ENCODE results near the gene FAM234B.

FAM234B gene

DNA sequence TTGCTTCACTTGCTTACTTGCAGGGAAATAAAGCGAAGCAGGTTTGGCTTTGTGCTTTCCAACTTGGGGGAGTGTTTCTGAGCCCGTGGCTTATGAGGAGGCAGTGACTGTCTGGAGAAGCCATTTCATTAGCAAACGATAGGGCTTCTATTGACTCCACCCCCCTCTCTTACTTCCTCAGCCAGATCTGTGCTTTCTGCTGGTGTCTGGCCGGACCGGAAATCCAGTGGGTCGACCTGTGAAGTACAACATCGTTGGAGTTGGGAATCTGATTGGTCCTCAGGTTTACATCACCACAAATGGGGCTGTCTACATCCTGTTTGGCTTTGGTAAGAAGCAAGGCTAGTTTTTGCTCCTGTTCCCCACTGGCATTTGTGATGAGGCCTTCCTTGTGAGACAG is 22.3 kb downstream of the FAM234B start:
- Histone ChIP-seq H3K27me3 (ENCODE audit: control insufficient read depth in 1 of 2, insufficient read depth in 2 of 2, low read length in 2 of 2) (no peaks in the 10 kb centered on the region), H3K36me3 (ENCODE audit: insufficient read depth, low read length) (peaks cover 16% of the 10 kb centered on the region), H3K9me3 (ENCODE audit: low read length) (no peaks in the 10 kb centered on the region), H3K4me1 (ENCODE audit: insufficient read depth, low read length) (no peaks in the 10 kb centered on the region), H3K9ac (ENCODE audit: low read length) (no peak overlapping the region), H3K4me3 (ENCODE audit: low read depth in 1 of 2, low read length in 2 of 2) (no peak overlapping the region), H3K27ac (ENCODE audit: low read depth, low read length) (no peak overlapping the region)

DNA sequence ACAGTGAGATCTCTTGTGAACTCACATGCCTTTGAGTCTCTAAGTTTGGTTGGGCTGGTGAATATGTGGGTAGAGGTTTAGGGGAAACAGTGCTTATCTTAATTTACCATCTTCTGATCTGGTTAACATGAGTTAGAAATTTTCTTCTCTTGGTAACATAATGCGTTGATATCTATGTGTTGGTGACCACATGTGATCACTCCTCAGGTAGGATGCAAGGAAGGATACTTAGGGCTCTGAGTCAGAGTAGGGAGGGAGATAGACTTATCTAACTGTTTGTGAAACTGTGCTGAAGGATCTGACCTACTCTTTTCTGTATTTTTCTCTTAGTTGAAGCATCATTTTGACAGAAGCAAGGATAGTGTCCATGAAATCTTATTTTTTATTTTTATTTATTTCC is 23.1 kb downstream of the FAM234B start:
- Histone ChIP-seq H3K9ac (ENCODE audit: low read length) (no peak overlapping the region), H3K27ac (ENCODE audit: low read depth, low read length) (no peak overlapping the region), H3K4me3 (ENCODE audit: low read depth in 1 of 2, low read length in 2 of 2) (no peak overlapping the region), H3K9me3 (ENCODE audit: low read length) (no peaks in the 10 kb centered on the region), H3K36me3 (ENCODE audit: insufficient read depth, low read length) (peaks cover 18% of the 10 kb centered on the region), H3K4me1 (ENCODE audit: insufficient read depth, low read length) (no peaks in the 10 kb centered on the region), H3K27me3 (ENCODE audit: control insufficient read depth in 1 of 2, insufficient read depth in 2 of 2, low read length in 2 of 2) (no peaks in the 10 kb centered on the region)

DNA sequence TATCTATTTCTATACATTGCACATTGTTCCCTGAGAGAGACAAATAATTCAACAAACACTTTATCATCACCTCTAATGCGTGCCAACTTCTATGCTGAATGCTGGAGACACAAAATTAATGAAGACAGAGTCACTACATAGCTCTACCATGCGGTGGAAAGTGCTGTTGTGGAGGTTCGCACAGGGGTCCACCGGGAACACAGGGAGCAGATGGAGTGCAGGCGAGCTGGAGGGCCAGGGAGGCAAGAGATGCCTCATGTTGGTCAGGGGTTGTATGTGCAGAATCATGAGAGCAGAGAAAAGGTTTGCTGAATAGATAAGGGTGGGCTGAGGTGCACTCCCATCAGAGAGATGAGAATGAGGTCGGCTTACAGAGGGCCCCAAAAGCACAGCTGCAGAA is 25.2 kb downstream of the FAM234B start:
- Histone ChIP-seq H3K36me3 (ENCODE audit: insufficient read depth, low read length) (peaks cover 18% of the 10 kb centered on the region), H3K9ac (ENCODE audit: low read length) (no peak overlapping the region), H3K4me1 (ENCODE audit: insufficient read depth, low read length) (no peaks in the 10 kb centered on the region), H3K27ac (ENCODE audit: low read depth, low read length) (no peak overlapping the region), H3K9me3 (ENCODE audit: low read length) (no peaks in the 10 kb centered on the region), H3K27me3 (ENCODE audit: control insufficient read depth in 1 of 2, insufficient read depth in 2 of 2, low read length in 2 of 2) (no peaks in the 10 kb centered on the region), H3K4me3 (ENCODE audit: low read depth in 1 of 2, low read length in 2 of 2) (no peak overlapping the region)

DNA sequence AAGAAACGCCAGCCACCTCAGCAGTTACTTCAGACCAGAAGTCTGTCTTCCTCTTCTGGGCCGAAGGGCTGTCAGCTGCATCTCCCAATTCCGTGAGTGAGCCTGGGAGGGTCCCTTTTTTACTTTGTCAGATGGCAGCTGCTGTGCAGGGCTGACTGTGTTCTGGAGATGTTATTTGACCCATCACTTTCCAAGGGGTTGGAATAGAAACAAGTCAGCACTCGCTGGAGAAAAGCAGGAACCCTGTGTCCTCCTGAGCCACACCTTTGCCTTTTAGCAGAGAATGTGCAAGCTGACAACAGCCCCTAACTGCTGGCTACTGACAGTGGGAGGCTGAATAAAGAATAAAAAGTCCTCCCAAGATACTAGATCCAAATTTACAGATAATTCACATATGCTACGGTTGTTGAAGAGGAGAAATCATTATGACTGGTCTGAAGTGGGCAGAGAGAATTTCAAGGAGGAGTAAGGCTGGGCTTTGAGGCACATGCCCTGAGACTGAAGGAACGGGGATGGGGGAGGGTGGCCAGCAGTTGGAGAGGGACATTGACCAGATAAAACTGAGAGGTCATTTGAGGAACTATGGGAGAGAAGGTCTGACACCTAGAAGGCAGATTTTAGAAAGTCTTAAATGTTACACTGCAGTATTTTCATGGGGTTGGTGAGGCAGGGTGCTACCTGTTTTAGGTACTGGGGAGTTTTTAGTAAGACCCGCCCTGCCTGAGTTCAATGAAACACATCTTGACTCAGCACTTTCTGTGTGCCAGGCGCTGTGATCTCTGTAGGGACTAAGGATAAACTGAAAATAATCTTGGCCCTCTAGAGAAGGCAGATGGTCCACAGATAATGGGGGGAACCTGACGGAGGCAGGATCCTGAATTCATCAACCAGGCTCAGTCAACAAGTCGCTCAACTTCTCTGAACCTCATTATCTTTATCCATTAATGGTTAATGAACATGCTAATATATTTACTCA is 27.4 kb downstream of the FAM234B start:
- Histone ChIP-seq H3K27ac (ENCODE audit: low read depth, low read length) (no peak overlapping the region), H3K4me1 (ENCODE audit: insufficient read depth, low read length) (no peaks in the 10 kb centered on the region), H3K9ac (ENCODE audit: low read length) (no peak overlapping the region), H3K36me3 (ENCODE audit: insufficient read depth, low read length) (peaks cover 26% of the 10 kb centered on the region), H3K4me3 (ENCODE audit: low read depth in 1 of 2, low read length in 2 of 2) (no peak overlapping the region), H3K9me3 (ENCODE audit: low read length) (no peaks in the 10 kb centered on the region), H3K27me3 (ENCODE audit: control insufficient read depth in 1 of 2, insufficient read depth in 2 of 2, low read length in 2 of 2) (no peaks in the 10 kb centered on the region)

DNA sequence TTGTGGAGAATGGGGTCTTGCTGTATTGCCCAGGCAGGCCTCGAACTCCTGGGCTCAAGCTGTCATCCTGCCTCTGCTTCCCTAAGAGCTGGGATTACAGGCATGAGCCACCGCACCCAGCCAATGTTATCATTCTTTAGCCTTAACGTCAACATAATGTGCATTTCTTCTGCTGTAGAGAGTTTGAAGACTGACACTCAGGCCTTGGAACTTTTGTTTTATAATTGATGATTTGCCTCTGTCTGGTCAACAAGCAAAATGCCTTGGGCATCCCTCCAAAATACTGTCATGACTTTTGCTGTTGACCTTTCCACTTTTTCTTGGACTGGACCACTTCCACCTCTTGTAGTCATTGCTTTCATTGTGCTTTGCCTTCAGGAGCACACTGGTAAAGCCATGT is 29.0 kb downstream of the FAM234B start:
- no peak overlapping the region for H3K27ac ChIP-seq (ENCODE audit: low read depth, low read length)
- no peak overlapping the region for H3K9ac ChIP-seq (ENCODE audit: low read length)
- no peaks in the 10 kb centered on the region for H3K9me3 ChIP-seq (ENCODE audit: low read length)
- no peaks in the 10 kb centered on the region for H3K27me3 ChIP-seq (ENCODE audit: control insufficient read depth in 1 of 2, insufficient read depth in 2 of 2, low read length in 2 of 2)
- peaks cover 26% of the 10 kb centered on the region for H3K36me3 ChIP-seq (ENCODE audit: insufficient read depth, low read length)
- no peaks in the 10 kb centered on the region for H3K4me1 ChIP-seq (ENCODE audit: insufficient read depth, low read length)
- H3K4me3 ChIP-seq (ENCODE audit: low read depth in 1 of 2, low read length in 2 of 2): no peak overlapping the region

DNA sequence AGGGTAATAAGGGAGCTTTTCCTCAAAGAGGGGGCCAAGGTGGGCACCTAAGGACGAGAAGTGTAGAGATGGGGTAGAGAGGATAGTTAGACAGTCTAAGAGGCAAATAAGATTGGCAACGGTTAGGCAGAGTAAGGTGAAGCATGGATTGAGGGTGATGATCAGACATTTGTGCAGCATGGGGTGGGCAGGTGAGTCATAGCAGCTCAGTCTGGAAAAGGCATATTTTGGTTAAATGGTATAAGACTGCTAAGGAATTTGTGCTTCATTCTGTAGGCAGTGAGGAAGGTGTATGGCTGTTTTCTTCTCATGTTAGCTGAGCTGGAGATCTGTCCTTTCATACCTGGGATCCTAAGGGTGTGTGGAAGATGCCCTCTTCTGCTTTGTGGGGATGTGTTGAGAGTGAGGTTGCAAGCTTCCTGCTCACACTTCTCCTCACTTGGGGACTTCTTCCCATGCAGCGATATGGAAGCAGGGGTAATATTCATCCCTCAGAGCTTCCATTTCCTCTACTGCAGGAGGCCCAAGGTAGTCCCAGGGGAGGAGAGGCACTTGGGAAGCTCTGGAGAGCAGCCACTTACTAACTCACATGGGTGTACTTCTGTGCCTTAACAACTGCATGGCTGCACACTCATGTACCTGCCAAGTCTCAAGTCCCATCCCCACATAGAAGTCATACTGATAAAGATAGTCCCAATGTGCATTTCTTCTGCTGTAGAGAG is 30.4 kb downstream of the FAM234B start:
- Histone ChIP-seq H3K36me3 (ENCODE audit: insufficient read depth, low read length) (peaks cover 15% of the 10 kb centered on the region), H3K9ac (ENCODE audit: low read length) (no peak overlapping the region), H3K4me1 (ENCODE audit: insufficient read depth, low read length) (no peaks in the 10 kb centered on the region), H3K4me3 (ENCODE audit: low read depth in 1 of 2, low read length in 2 of 2) (no peak overlapping the region), H3K27ac (ENCODE audit: low read depth, low read length) (no peak overlapping the region), H3K27me3 (ENCODE audit: control insufficient read depth in 1 of 2, insufficient read depth in 2 of 2, low read length in 2 of 2) (no peaks in the 10 kb centered on the region), H3K9me3 (ENCODE audit: low read length) (no peaks in the 10 kb centered on the region)

DNA sequence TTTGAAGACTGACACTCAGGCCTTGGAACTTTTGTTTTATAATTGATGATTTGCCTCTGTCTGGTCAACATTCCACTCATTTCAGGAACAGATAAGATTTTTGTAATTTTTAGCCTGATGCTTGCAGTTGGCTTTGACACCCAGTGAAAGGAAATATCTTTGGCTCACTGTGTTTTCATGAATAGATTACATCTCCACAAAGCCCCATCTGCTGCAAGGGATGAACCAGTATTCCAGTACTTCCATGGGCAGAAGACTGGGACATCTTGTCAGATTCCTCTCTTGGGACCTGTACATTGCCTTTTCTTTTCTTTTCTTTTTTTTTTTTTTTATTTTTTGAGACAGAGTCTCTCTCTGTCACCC is 30.9 kb downstream of the FAM234B start:
- H3K9me3 ChIP-seq (ENCODE audit: low read length): no peaks in the 10 kb centered on the region
- H3K4me1 ChIP-seq (ENCODE audit: insufficient read depth, low read length): no peaks in the 10 kb centered on the region
- H3K9ac ChIP-seq (ENCODE audit: low read length): no peak overlapping the region
- H3K36me3 ChIP-seq (ENCODE audit: insufficient read depth, low read length): peaks cover 15% of the 10 kb centered on the region
- no peaks in the 10 kb centered on the region for H3K27me3 ChIP-seq (ENCODE audit: control insufficient read depth in 1 of 2, insufficient read depth in 2 of 2, low read length in 2 of 2)
- H3K27ac ChIP-seq (ENCODE audit: low read depth, low read length): no peak overlapping the region
- H3K4me3 ChIP-seq (ENCODE audit: low read depth in 1 of 2, low read length in 2 of 2): no peak overlapping the region

DNA sequence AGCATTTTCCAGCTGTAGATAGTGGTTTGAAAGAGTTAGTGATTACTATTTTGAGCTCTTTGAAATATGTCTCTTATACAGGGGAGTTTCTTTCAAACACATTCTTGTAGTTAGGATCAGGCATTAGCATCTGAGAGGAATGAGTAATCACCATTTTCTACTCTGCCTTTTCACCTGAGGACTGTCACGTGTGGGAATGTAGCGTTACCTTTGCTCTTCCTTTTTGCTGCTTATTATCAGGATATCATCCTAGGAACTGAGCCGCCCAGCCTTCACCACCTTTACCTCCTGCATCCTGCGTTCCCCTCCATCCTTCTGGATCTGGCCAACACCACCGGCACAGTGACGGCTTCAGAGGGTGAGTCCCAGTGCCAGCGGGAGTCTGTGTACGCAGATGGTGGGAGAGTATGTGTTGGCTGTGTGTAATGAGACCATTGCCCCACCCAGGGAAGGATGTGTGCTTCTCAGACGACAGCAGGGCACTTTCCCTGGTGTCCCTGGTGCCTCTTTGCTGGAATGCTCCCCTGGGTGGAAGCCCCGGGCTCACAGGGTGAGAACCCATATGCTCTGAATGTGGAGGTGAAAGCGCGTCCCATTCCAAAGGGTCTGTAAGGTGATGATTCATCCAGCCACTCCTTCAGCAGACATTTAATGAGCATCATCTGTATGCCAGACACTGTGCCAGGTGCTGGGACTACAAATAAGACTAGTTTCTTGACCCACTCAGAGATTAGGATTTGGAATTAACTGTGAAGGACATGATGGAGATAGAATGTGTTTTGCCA is 31.8 kb downstream of the FAM234B start:
- Histone ChIP-seq H3K9ac (ENCODE audit: low read length) (no peak overlapping the region), H3K27ac (ENCODE audit: low read depth, low read length) (no peak overlapping the region), H3K36me3 (ENCODE audit: insufficient read depth, low read length) (peaks cover 20% of the 10 kb centered on the region), H3K27me3 (ENCODE audit: control insufficient read depth in 1 of 2, insufficient read depth in 2 of 2, low read length in 2 of 2) (no peaks in the 10 kb centered on the region), H3K4me1 (ENCODE audit: insufficient read depth, low read length) (no peaks in the 10 kb centered on the region), H3K4me3 (ENCODE audit: low read depth in 1 of 2, low read length in 2 of 2) (no peak overlapping the region), H3K9me3 (ENCODE audit: low read length) (no peaks in the 10 kb centered on the region)

DNA sequence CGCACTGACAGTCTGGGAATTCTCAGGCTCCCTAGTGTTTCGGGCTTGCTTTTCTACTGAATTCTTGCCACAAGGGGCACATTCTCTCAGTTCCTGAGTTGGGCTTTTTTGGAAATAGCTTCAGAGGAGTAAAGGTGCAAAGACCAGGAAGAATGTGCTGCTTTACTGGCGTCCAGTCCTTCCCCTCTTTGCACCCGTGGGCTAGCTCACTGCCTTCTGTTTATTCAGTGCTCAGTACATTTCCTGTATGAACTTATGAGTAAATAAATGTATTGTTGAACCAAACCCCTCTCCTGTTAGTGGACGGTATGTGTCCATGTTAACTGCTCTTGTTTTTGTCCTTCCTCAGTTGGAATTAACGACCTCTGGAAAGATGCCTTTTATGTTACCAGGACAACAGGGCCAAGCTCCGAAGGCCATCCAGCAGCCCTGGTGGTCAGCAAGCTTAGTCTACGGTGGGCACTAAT is 35.3 kb downstream of the FAM234B start:
- Histone ChIP-seq H3K36me3 (ENCODE audit: insufficient read depth, low read length) (peaks cover 14% of the 10 kb centered on the region), H3K4me1 (ENCODE audit: insufficient read depth, low read length) (no peaks in the 10 kb centered on the region), H3K4me3 (ENCODE audit: low read depth in 1 of 2, low read length in 2 of 2) (no peak overlapping the region), H3K9me3 (ENCODE audit: low read length) (no peaks in the 10 kb centered on the region), H3K9ac (ENCODE audit: low read length) (no peak overlapping the region), H3K27me3 (ENCODE audit: control insufficient read depth in 1 of 2, insufficient read depth in 2 of 2, low read length in 2 of 2) (no peaks in the 10 kb centered on the region), H3K27ac (ENCODE audit: low read depth, low read length) (no peak overlapping the region)

DNA sequence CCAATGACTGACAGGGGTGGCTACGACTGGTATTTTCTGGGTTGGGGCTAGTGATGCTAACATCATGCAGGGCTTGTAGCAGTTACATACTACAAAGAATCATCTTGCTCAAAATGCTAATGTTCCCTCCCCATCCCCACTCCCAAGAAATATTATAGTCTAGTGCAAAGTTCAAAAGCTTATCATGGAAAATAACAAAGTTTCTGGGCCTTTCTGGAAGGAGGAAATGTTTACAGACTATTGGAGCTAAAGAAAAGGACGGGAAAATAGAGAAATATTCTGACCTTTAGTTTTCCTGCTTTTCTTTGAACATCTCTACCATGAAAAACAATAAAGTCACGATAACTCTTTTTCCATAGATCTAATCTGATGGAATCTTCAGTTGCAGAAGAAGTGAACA is 36.1 kb downstream of the FAM234B start:
- Histone ChIP-seq H3K9ac (ENCODE audit: low read length) (no peak overlapping the region), H3K27ac (ENCODE audit: low read depth, low read length) (no peak overlapping the region), H3K4me1 (ENCODE audit: insufficient read depth, low read length) (no peaks in the 10 kb centered on the region), H3K27me3 (ENCODE audit: control insufficient read depth in 1 of 2, insufficient read depth in 2 of 2, low read length in 2 of 2) (no peaks in the 10 kb centered on the region), H3K9me3 (ENCODE audit: low read length) (no peaks in the 10 kb centered on the region), H3K4me3 (ENCODE audit: low read depth in 1 of 2, low read length in 2 of 2) (no peak overlapping the region), H3K36me3 (ENCODE audit: insufficient read depth, low read length) (peaks cover 14% of the 10 kb centered on the region)

DNA sequence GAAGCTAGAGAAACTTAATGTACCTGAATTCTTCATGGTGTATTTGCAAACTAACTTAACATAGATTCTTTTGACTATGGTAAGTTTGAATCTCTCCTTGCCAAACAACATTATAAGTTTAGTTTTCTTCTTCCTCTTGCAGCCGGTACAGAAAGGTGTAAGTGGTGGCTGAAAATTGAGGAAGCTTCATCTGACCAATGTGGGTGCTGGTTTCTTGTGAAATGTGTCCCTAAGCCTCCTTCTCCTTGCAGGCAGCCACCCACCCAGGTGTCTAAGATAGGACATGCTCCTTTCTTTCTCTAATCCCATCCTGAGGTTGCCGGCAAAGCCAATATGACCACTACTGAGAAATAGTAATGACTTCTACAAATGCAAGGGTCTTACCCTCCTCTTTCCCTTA is 38.7 kb downstream of the FAM234B start:
- no peaks in the 10 kb centered on the region for H3K4me1 ChIP-seq (ENCODE audit: insufficient read depth, low read length)
- H3K9ac ChIP-seq (ENCODE audit: low read length): no peak overlapping the region
- no peaks in the 10 kb centered on the region for H3K9me3 ChIP-seq (ENCODE audit: low read length)
- H3K36me3 ChIP-seq (ENCODE audit: insufficient read depth, low read length): peaks cover 6% of the 10 kb centered on the region
- H3K27ac ChIP-seq (ENCODE audit: low read depth, low read length): no peak overlapping the region
- no peak overlapping the region for H3K4me3 ChIP-seq (ENCODE audit: low read depth in 1 of 2, low read length in 2 of 2)
- no peaks in the 10 kb centered on the region for H3K27me3 ChIP-seq (ENCODE audit: control insufficient read depth in 1 of 2, insufficient read depth in 2 of 2, low read length in 2 of 2)

Measured in muscle layer of colon (tissue), 2 donors.